Measurements from ENCODE around the gene TM4SF1. TPM values are rescaled to one million over a fixed set of nuclear protein-coding genes. Genes with fewer than 3 reads are reported as not detected.

Gene TM4SF1
- total and polyA plus RNA-seq, 8 donors = 29.8 to 468 (median 90.0) TPM

- intact Hi-C loops (cut with DNase I; ENCODE audit: low total_unique reads) = no loop called here
- 63 to 74% (median 72%) methylated on average over 7 of the region's 7 CpGs for WGBS, 5 donors
- DNase-seq = no peak
- TF ChIP-seq POLR2A (IDR thresholded peaks at IDR 0.05) (no peak), EP300 (IDR thresholded peaks at IDR 0.05) (no peak), POLR2AphosphoS5 (IDR thresholded peaks at IDR 0.05) (no peak)
- TF ChIP-seq, protein P1, sequence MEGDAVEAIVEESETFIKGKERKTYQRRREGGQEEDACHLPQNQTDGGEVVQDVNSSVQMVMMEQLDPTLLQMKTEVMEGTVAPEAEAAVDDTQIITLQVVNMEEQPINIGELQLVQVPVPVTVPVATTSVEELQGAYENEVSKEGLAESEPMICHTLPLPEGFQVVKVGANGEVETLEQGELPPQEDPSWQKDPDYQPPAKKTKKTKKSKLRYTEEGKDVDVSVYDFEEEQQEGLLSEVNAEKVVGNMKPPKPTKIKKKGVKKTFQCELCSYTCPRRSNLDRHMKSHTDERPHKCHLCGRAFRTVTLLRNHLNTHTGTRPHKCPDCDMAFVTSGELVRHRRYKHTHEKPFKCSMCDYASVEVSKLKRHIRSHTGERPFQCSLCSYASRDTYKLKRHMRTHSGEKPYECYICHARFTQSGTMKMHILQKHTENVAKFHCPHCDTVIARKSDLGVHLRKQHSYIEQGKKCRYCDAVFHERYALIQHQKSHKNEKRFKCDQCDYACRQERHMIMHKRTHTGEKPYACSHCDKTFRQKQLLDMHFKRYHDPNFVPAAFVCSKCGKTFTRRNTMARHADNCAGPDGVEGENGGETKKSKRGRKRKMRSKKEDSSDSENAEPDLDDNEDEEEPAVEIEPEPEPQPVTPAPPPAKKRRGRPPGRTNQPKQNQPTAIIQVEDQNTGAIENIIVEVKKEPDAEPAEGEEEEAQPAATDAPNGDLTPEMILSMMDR (IDR thresholded peaks at IDR 0.05) = no peak
- Histone ChIP-seq H3K4me1 (peaks cover 26 to 52% (median 36%) of the 10 kb centered on the region in 4 donors), H3K9me3 (no peaks in the 10 kb centered on the region), H3K27ac (peak overlapping the region; percentile 79 to 92 (median 83)), H3K36me3 (no peaks in the 10 kb centered on the region), H3K27me3 (no peaks in the 10 kb centered on the region), H3K4me3 (no peak overlapping the region)
Observed at GRCh38 chr3:149385617-149386298, 8.3 kb upstream of the TM4SF1 start.

- intact Hi-C loops (cut with DNase I; ENCODE audit: low total_unique reads) = no loop called here
- TF ChIP-seq POLR2A (IDR thresholded peaks at IDR 0.05) = no peak
- no peak for TF ChIP-seq EP300 (IDR thresholded peaks at IDR 0.05)
- TF ChIP-seq POLR2AphosphoS5 (IDR thresholded peaks at IDR 0.05) = no peak
- H3K36me3 ChIP-seq = no peaks in the 10 kb centered on the region
- no peaks in the 10 kb centered on the region for H3K27me3 ChIP-seq
- H3K27ac ChIP-seq = peak overlapping the region; percentile 13 to 91 (median 81)
- 70 to 84% (median 74%) methylated on average over 6 of the region's 6 CpGs for WGBS, 5 donors
- no peak for DNase-seq
- peaks cover 26 to 52% (median 36%) of the 10 kb centered on the region in 4 donors for H3K4me1 ChIP-seq
- H3K4me3 ChIP-seq = no peak overlapping the region
- no peaks in the 10 kb centered on the region for H3K9me3 ChIP-seq
Observed at GRCh38 chr3:149384911-149385321, 7.5 kb upstream of the TM4SF1 start.

GRCh38 chr3:149384167-149384566 lies 6.7 kb upstream of the TM4SF1 start:
- peaks cover 26 to 55% (median 39%) of the 10 kb centered on the region in 4 donors for H3K4me1 ChIP-seq

DNA sequence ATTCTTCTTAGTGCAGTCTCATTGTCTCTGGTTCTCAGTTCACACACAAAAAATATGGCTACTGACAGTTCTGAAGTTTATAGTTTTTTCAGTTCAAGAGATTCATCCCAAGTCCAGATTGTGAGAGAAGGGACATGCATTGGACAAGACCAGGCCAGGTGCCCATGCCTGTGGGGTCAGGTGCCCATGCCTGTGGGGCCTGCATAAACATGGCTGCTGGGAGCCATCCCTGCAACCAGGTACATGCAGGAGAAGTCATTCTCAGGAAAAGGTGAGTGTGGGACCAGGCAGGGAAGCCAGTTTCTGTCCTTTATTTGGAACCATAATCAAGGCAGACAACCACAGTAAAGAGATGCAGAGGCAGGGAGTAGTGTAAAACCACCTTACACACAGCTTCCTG lies 6.3 kb upstream of the TM4SF1 start:
- H3K4me1 ChIP-seq = peaks cover 23 to 55% (median 43%) of the 10 kb centered on the region in 4 donors
- no peaks in the 10 kb centered on the region for H3K36me3 ChIP-seq
- no peak for TF ChIP-seq POLR2A (IDR thresholded peaks at IDR 0.05)
- TF ChIP-seq EP300 (IDR thresholded peaks at IDR 0.05) = no peak
- no peak for TF ChIP-seq POLR2AphosphoS5 (IDR thresholded peaks at IDR 0.05)
- TF ChIP-seq, protein P1 (IDR thresholded peaks at IDR 0.05) = no peak
- no peaks in the 10 kb centered on the region for H3K27me3 ChIP-seq
- no peak overlapping the region for H3K27ac ChIP-seq
- no peak for DNase-seq
- no peaks in the 10 kb centered on the region for H3K9me3 ChIP-seq
- intact Hi-C loops (cut with DNase I; ENCODE audit: low total_unique reads) = no loop called here
- no peak overlapping the region for H3K4me3 ChIP-seq

More at GRCh38 chr3:149384167-149384566, 6.7 kb upstream of the TM4SF1 start:
- H3K36me3 ChIP-seq = no peaks in the 10 kb centered on the region
- H3K9me3 ChIP-seq = no peaks in the 10 kb centered on the region
- H3K27me3 ChIP-seq = no peaks in the 10 kb centered on the region
- no peak for DNase-seq
- no peak for TF ChIP-seq POLR2A (IDR thresholded peaks at IDR 0.05)
- TF ChIP-seq EP300 (IDR thresholded peaks at IDR 0.05) = no peak
- TF ChIP-seq, protein P1 (IDR thresholded peaks at IDR 0.05) = no peak
- TF ChIP-seq POLR2AphosphoS5 (IDR thresholded peaks at IDR 0.05) = no peak
- intact Hi-C loops (cut with DNase I; ENCODE audit: low total_unique reads) = no loop called here
- H3K27ac ChIP-seq = no peak overlapping the region
- no peak overlapping the region for H3K4me3 ChIP-seq

GRCh38 chr3:149382518-149382917 lies 5.1 kb upstream of the TM4SF1 start:
- Histone ChIP-seq H3K27me3 (no peaks in the 10 kb centered on the region), H3K4me3 (no peak overlapping the region), H3K36me3 (no peaks in the 10 kb centered on the region), H3K9me3 (no peaks in the 10 kb centered on the region), H3K27ac (peak overlapping the region in 1 of 5 donors; percentile 17), H3K4me1 (peaks cover 25 to 57% (median 43%) of the 10 kb centered on the region in 4 donors)
- no peak for DNase-seq
- intact Hi-C loops (cut with DNase I; ENCODE audit: low total_unique reads) = no loop called here
- TF ChIP-seq EP300 (IDR thresholded peaks at IDR 0.05) = no peak
- no peak for TF ChIP-seq POLR2A (IDR thresholded peaks at IDR 0.05)
- no peak for TF ChIP-seq POLR2AphosphoS5 (IDR thresholded peaks at IDR 0.05)
- TF ChIP-seq, protein P1 (IDR thresholded peaks at IDR 0.05) = no peak
- WGBS, 5 donors = 79 to 88% (median 85%) methylated on average over 6 of the region's 6 CpGs
